ENCODE data around the gene CPNE5.

CPNE5 gene

DNA sequence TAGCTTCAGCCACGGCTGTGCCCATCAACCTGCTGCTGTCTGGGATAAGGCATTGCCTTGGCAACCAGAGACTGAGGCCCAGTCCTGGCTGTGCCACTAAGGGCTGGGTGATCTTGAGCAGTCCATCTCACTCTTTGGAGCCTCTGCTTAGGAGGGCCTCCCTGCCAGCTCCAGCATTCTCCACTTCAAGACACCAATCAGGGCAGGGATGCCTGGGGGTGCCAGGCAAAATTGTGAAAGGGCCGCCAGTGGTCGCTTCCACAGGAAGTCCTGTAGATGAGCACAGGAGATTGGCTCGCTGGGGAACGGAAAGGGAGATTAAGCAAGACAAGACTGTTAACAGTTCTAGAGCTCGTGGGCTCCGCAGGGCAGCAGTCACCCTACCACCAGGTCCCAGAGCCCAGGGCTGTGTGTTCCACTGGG is 141.8 kb downstream of the CPNE5 start, which contains the start of gene RAB44:
Gene RAB44 (plus strand): TSS at position 346 of the 423 bp plus-strand sequence. CDS start 6,410 bp downstream, outside the sequence.
- DNase-seq: no peak

GRCh38 chr6:36695414-36695813 is 143.8 kb downstream of the CPNE5 start:
- no peak for DNase-seq

GRCh38 chr6:36694616-36695015 is 144.6 kb downstream of the CPNE5 start:
- DNase-seq: no peak

- no peak for DNase-seq
These were observed 146.2 kb downstream of the CPNE5 start for GRCh38 chr6:36692861-36693702.

DNA sequence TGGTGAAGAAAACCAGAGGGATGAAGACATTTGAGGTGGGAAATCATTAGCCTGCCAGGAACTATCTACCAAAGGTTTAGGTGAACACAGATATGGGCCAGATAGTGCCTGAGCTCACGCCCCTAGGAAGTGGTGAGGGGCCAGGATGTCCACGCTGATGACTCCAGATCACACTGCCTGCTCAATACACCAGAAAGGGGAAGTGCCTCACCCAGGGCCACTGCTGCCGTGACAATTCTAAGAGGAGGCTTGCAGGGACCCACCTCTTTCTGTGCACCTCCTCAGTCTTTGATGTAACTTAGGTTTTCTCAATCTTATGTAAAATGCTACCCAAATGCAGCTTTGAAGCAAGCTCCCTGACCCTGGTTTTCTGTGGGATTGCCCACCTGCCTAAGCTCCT is 147.0 kb downstream of the CPNE5 start:
- DNase-seq: no peak

- no peak for DNase-seq
These were observed 147.6 kb downstream of the CPNE5 start for GRCh38 chr6:36691612-36692011.

- no peak for DNase-seq
These were observed 148.2 kb downstream of the CPNE5 start for GRCh38 chr6:36691011-36691410.
